GM12878 (cell line): ENCODE measurements around the gene LAMA5. TPM values are rescaled to one million over a fixed set of nuclear protein-coding genes. Genes with fewer than 3 reads are reported as not detected.

Source experiments
- ATAC-seq: fragments of 200-7000 bp; cut with Tn5 transposase; 3 replicates; pipeline ENCODE4 v1.9.1; 2020; ENCODE audit warnings: mild to moderate bottlenecking, moderate library complexity
- BruUV-seq: library from RNA; stranded (reverse); fragments of 400-500 nt; replicated peaks from 2 replicates; lab custom pipeline; 2021; lab: Mats Ljungman, UMichigan
- CTCF ChIA-PET: fragments of 300-600 bp; sonication (Branson Sonifier 250); formaldehyde crosslinking; extraction: SDS; loops from one replicate; lab custom pipeline; 2021; ENCODE audit warnings: inconsistent platforms; lab: Yijun Ruan, JAX
- POLR2A ChIA-PET: fragments of 350-600 bp; formaldehyde crosslinking; extraction: SDS; loops from one replicate; lab custom pipeline; 2021; ENCODE audit warnings: inconsistent platforms; lab: Charles Lee
- RAD21 ChIA-PET: fragments of 300-600 bp; sonication (Branson Sonifier 250); formaldehyde crosslinking; loops from one replicate; lab custom pipeline; 2023; ENCODE audit warnings: antibody characterized with exemption; ENCODE audit not compliant: unreplicated experiment; lab: Charles Lee
- SMC1A ChIA-PET: fragments of 300-600 bp; sonication (Branson Sonifier 250); formaldehyde crosslinking; loops from one replicate; lab custom pipeline; 2023; ENCODE audit not compliant: unreplicated experiment, uncharacterized antibody; lab: Charles Lee
- DNase-seq: peaks from one replicate; pipeline ENCODE4 v3.0.0-alpha.2; 2011; ENCODE audit warnings: low read depth, low spot score
- FAIRE-seq: peaks from 3 replicates; lab custom pipeline; 2011; peaks lifted over from hg19 to GRCh38; lab: Jason Lieb, UNC
- H2AFZ ChIP-seq: 2 replicates; pipeline ENCODE4 v1.6.0; 2011; ENCODE audit warnings: low read depth, low read length, control low read depth; ENCODE audit not compliant: control insufficient read depth
- H3K27ac ChIP-seq: 2 replicates; pipeline ENCODE4 v1.5.1; 2011; ENCODE audit warnings: control low read depth; ENCODE audit not compliant: control insufficient read depth, insufficient read depth
- H3K27me3 ChIP-seq, 2 experiments: replicated peaks in 1 of 2; 2 replicates each; pipeline versions ENCODE4 v1.6.0 to v1.6.1; 2011; ENCODE audit warnings: low read length in 1 of 2; ENCODE audit not compliant: control insufficient read depth in 2 of 2, insufficient read depth in 2 of 2
- H3K36me3 ChIP-seq, 2 experiments: 2 replicates each; pipeline ENCODE4 v1.5.1; 2011; ENCODE audit warnings: low read length in 1 of 2; ENCODE audit not compliant: control insufficient read depth in 2 of 2, insufficient read depth in 2 of 2
- H3K4me1 ChIP-seq: 2 replicates; pipeline ENCODE4 v1.6.1; 2011; ENCODE audit warnings: mild to moderate bottlenecking, low read length, moderate library complexity, mixed read lengths; ENCODE audit not compliant: control insufficient read depth, insufficient read depth
- H3K4me2 ChIP-seq: 2 replicates; pipeline ENCODE4 v1.6.0; 2011; ENCODE audit warnings: control low read depth; ENCODE audit not compliant: control insufficient read depth, insufficient read depth
- H3K4me3 ChIP-seq: fragments of 200-600 bp; sonication (generic); 2 replicates; pipeline ENCODE4 v1.5.1; 2016
- H3K79me2 ChIP-seq: 2 replicates; pipeline ENCODE4 v1.6.0; 2011; ENCODE audit warnings: low read length; ENCODE audit not compliant: control insufficient read depth, insufficient read depth
- H3K9ac ChIP-seq: 2 replicates; pipeline ENCODE4 v1.8.0; 2011; ENCODE audit warnings: low read length, control low read depth, mixed read lengths; ENCODE audit not compliant: control insufficient read depth, insufficient read depth
- H3K9me3 ChIP-seq: replicated peaks from 3 replicates; pipeline ENCODE4 v1.5.1; 2011; ENCODE audit warnings: mild to moderate bottlenecking, low read length; ENCODE audit not compliant: control insufficient read depth, insufficient read depth
- H4K20me1 ChIP-seq: 2 replicates; pipeline ENCODE4 v1.6.0; 2011; ENCODE audit not compliant: control insufficient read depth, insufficient read depth
- BCLAF1 ChIP-seq: fragments of 450-650 bp; IDR thresholded peaks from 2 replicates; pipeline ENCODE4 v1.6.1; 2017; ENCODE audit warnings: antibody characterized with exemption, mild to moderate bottlenecking, moderate library complexity
- CHD4 ChIP-seq: fragments of 200-600 bp; sonication (generic); IDR thresholded peaks from 2 replicates; pipeline ENCODE4 v1.6.1; 2016; ENCODE audit warnings: mild to moderate bottlenecking
- CREM ChIP-seq: IDR thresholded peaks from 2 replicates; pipeline ENCODE4 v1.6.1; 2014; ENCODE audit warnings: antibody characterized with exemption, low read depth
- E2F4 ChIP-seq: IDR thresholded peaks from 2 replicates; pipeline ENCODE4 v1.6.1; 2012; ENCODE audit warnings: low read depth, low read length, improper control_type of control experiment
- E2F8 ChIP-seq: fragments of 450-650 bp; IDR thresholded peaks from 2 replicates; pipeline ENCODE4 v1.6.1; 2018; ENCODE audit warnings: mild to moderate bottlenecking, low read depth, moderate library complexity; ENCODE audit not compliant: partially characterized antibody
- EP300 ChIP-seq, 2 experiments: fragments of 150-350 bp in 1 of 2; IDR thresholded peaks; 2 replicates each; pipeline ENCODE4 v1.6.1; 2011 to 2012; ENCODE audit warnings: low read depth in 2 of 2, low read length in 2 of 2, borderline replicate concordance in 1 of 2, improper control_type of control experiment in 1 of 2, inconsistent platforms in 1 of 2; ENCODE audit not compliant: control insufficient read depth in 1 of 2
- FOXK2 ChIP-seq: fragments of 450-650 bp; IDR thresholded peaks from 2 replicates; pipeline ENCODE4 v1.6.1; 2017; ENCODE audit warnings: mild to moderate bottlenecking, moderate library complexity
- HDAC6 ChIP-seq: fragments of 200-600 bp; sonication (generic); IDR thresholded peaks from one replicate; pipeline ENCODE4 v1.8.0; 2017; ENCODE audit warnings: antibody characterized with exemption; ENCODE audit not compliant: unreplicated experiment
- JUNB ChIP-seq: IDR thresholded peaks from 2 replicates; pipeline ENCODE4 v1.6.1; 2016; ENCODE audit warnings: antibody characterized with exemption, mild to moderate bottlenecking
- KLF5 ChIP-seq: fragments of 450-650 bp; IDR thresholded peaks from 2 replicates; pipeline ENCODE4 v1.6.1; 2014; ENCODE audit warnings: mild to moderate bottlenecking; ENCODE audit not compliant: partially characterized antibody
- MEF2B ChIP-seq: fragments of 450-650 bp; IDR thresholded peaks from 2 replicates; pipeline ENCODE4 v1.6.1; 2018; ENCODE audit warnings: mild to moderate bottlenecking, moderate library complexity; ENCODE audit not compliant: partially characterized antibody, poor library complexity, severe bottlenecking
- NBN ChIP-seq: fragments of 450-650 bp; IDR thresholded peaks from 2 replicates; pipeline ENCODE4 v1.6.1; 2016
- NFXL1 ChIP-seq: fragments of 450-650 bp; IDR thresholded peaks from 2 replicates; pipeline ENCODE4 v1.6.1; 2017; ENCODE audit warnings: antibody characterized with exemption, mild to moderate bottlenecking, borderline replicate concordance
- PAX5 ChIP-seq: IDR thresholded peaks from 2 replicates; pipeline ENCODE4 v1.6.1; 2011; ENCODE audit warnings: low read depth, low read length, borderline replicate concordance
- RCOR1 ChIP-seq: conservative IDR thresholded peaks from 2 replicates; pipeline ENCODE4 v1.6.1; 2012; ENCODE audit warnings: low read depth, low read length, improper control_type of control experiment
- RFX5 ChIP-seq: IDR thresholded peaks from 2 replicates; pipeline ENCODE4 v1.6.1; 2011; ENCODE audit warnings: low read depth, low read length, improper control_type of control experiment
- WGBS: methylation state at CpG from one replicate; pipeline ENCODE4 v1.1.6; 2016; ENCODE audit warnings: low lambda C conversion rate; ENCODE audit not compliant: insufficient replicate concordance, insufficient coverage; ENCODE audit errors: missing lambda C conversion rate; 5-methylcytosine and 5-hydroxymethylcytosine counted together
- in situ Hi-C: fragments of 300-500 bp; cut with MboI; formaldehyde crosslinking; loops from 9 replicates; pipeline ENCODE4 v1.14.3; 2018; ENCODE audit warnings: mixed read lengths
- intact Hi-C: fragments of 100-400 bp; cut with micrococcal nuclease; formaldehyde crosslinking; loops from one replicate; pipeline ENCODE4 v1.14.2; 2022; ENCODE audit not compliant: unreplicated experiment
- polyA plus RNA-seq, 11 experiments: library from polyadenylated mRNA; depleted of rRNA in 4 of 11; unstranded in 6 of 11; stranded (reverse) in 5 of 11; fragments of >200 nt; fragmentation: Nextera tagmentation in 4 of 11; fragmentation: Illumina TruSeq in 1 of 11; extraction: Ambion mirVana in 4 of 11; extraction: Trizol in 1 of 11; gene quantifications; 1 replicate in 1 of 11; 2 replicates in 10 of 11; pipeline versions ENCODE4 v1.2.1 to v1.2.3, GENCODE V29; 2011 to 2016; ENCODE audit warnings: inconsistent platforms in 2 of 11, missing spikeins in 2 of 11, low read depth in 1 of 11
- total RNA-seq, 4 experiments: library from RNA; depleted of rRNA in 3 of 4; stranded (reverse); fragments of >200 nt in 3 of 4; fragmentation: Illumina TruSeq in 1 of 4; extraction: Trizol in 1 of 4; gene quantifications; 2 replicates each; pipeline versions ENCODE4 v1.2.1 to v1.2.3, GENCODE V29; 2013 to 2021

Gene LAMA5
- total and polyA plus RNA-seq, 10 of the 15 experiments (the other 5 are each of a cell fraction or from before 2014, with no cell fraction given) = 0.09 to 3.1 (median 1.6) TPM; not detected in 3

GRCh38 chr20:62280303-62280702, 86.8 kb downstream of the LAMA5 start:
- no TSS peak for BruUV-seq
- ChIA-PET CTCF (no interaction called here), SMC1A (no interaction called here), RAD21 (no interaction called here), POLR2A (no interaction called here)
- Histone ChIP-seq H3K4me1 (no peaks in the 10 kb centered on the region), H3K79me2 (no peaks in the 10 kb centered on the region), H3K9me3 (no peaks in the 10 kb centered on the region), H3K27me3 (no peaks in the 10 kb centered on the region), H3K9ac (no peak overlapping the region), H4K20me1 (no peaks in the 10 kb centered on the region), H2AFZ (no peak overlapping the region), H3K4me2 (no peak overlapping the region), H3K27ac (no peak overlapping the region), H3K4me3 (no peak overlapping the region), H3K36me3 (peaks cover 17 to 24% of the 10 kb centered on the region in 2 experiments; a peak in 3 of 4 replicates)
- ATAC-seq (no peak), FAIRE-seq (no peak), DNase-seq (no peak)
- 60% methylated on average over 4 of the region's 4 CpGs for WGBS
- in situ Hi-C loops (no loop called here), intact Hi-C loops (no loop called here)
- TF ChIP-seq E2F8 (no peak), NBN (no peak), E2F4 (no peak), RCOR1 (no peak), CREM (no peak), CHD4 (no peak), NFXL1 (no peak), KLF5 (no peak), JUNB (no peak), MEF2B (no peak), FOXK2 (no peak), HDAC6 (no peak), BCLAF1 (no peak), EP300 (IDR thresholded peaks at IDR 0.05; ENCODE audit: borderline replicate concordance in 1 of 2, control insufficient read depth in 1 of 2, low read depth in 2 of 2, low read length in 2 of 2) (no peak), PAX5 (no peak), RFX5 (no peak)
